Dermis blood vessel endothelial cell (primary cell): ENCODE data around the gene FAM83B. TPM values are rescaled to one million over a fixed set of nuclear protein-coding genes. Genes with fewer than 3 reads are reported as not detected.
"Not testable (repeated sequence)": the region's sequence is repeated elsewhere in the genome, so short reads cannot be mapped to it uniquely, and the experiment has no call there.

ENCODE experiments used
- DNase-seq: peaks from one replicate; pipeline ENCODE4 v3.0.0; 2010
- total RNA-seq: library from RNA; depleted of rRNA; stranded (reverse); fragments of >200 nt; gene quantifications from 2 replicates; pipeline ENCODE4 v1.2.3, GENCODE V29; 2014

FAM83B gene
- total RNA-seq, 1 donor from 2014 or later: not detected

DNA sequence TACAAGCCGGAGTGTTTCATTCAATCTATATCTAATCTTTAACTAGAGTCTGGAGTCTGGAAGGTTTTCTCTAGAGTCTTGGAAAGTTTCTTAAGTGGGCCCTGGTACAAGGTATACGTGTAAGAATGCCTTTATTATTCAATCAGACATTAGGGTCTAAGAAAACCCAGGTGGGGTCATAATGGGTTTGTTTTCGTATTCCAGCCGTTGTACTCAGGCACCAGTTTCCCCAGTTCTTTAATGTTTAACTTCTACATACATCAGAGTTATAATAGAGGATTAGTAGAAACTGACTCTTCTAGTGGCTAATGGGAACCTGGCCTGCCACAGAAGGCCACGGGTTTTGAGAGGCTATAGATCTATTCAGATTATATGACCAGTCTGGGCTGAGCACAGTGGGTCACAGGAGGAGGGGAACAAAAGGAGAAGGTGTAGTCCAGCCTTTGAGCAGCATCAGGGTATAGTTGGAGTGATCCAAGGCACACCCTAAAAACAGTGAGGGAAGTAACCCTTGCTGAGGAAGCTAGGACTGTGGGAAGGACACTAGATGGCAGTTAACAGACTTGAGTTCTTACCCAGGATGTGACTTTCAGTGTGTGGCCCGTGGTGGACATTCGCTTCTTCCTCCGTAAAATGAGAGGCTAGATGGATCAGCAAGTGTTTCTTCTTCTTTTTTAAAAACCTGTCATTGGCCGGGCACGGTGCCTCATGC, 15.5 kb downstream of the FAM83B start:
- DNase-seq: no peak

DNA sequence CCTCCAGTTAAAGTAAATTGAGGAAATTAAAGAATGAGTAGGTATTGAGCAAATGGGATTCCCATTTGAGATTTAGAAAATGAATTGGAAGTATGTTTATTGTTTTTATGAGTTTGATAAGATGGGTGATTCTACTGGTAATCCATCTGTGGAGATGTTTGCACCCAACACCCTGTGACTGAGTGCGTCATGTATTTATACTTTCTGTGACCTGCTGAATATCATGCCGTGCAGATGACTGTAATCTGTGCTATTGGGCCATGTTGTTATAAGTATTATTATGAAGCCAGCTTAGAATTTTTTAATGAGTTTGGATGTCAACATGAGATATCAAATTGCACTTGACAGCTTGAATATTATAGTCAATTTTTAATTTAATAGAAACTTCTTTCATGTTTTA, 17.7 kb downstream of the FAM83B start:
- DNase-seq: no peak

DNA sequence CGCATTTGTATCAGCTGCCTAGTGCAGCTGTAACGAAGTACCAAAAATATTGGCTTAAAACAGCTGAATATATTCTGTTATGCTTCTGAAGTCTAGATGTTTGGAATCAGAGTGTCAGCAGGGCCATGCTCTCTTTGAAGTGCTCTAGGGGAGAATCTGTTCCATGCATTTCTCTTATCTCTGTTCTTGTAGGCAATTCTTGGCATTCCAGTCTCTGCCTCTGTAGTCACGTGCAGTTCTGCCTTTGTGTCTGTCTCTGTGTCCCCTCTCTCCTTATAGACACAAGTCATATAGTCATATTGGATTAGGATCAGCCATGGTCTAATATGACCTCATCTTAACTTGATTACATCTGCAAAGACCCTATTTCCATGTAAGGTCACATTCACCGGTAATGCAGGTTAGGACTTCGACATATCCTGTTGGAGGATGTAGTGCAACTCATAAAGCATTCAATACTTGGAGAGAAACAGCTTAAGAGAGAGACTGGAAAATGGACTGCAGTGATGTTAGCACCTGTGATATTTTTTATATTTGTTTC, 18.6 kb downstream of the FAM83B start:
- no peak for DNase-seq

DNA sequence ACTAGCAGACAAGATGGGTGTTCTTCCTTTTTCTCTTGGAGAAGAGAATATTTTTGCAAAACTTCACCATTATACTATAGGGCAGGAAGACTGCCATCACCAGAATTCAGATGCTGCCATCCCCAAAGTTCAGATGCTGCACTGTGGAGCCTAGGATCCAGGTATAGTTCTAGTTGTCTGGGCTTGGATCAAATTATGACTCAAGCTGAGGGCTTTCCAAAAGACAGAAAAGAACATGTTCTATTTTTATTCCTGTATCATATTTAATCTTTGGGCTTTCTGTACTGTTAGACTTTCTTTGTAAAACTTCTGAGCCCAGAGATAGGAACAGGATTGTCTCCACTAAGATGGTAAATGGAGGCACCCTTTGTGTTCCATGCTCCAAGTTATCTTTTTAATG, 22.0 kb downstream of the FAM83B start:
- DNase-seq: no peak

DNA sequence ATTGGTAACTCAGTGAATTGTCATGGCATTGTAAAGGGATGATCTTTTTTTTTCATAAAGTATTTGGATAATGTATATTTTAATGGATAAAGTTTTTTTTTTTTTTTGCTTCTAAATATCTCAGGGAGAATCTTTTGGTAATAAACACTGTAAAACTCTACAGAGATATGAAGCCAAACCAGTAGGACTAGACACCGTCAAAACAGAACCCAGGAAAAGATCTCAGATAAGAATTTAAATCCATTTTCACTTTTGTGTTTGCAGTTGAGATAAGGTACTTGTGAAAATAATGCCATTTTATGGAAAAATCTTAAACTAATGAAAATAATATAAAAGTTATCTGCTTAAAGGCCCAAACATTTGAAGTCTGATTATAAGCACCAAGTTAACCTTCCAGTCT, 27.0 kb downstream of the FAM83B start:
- DNase-seq: no peak

DNA sequence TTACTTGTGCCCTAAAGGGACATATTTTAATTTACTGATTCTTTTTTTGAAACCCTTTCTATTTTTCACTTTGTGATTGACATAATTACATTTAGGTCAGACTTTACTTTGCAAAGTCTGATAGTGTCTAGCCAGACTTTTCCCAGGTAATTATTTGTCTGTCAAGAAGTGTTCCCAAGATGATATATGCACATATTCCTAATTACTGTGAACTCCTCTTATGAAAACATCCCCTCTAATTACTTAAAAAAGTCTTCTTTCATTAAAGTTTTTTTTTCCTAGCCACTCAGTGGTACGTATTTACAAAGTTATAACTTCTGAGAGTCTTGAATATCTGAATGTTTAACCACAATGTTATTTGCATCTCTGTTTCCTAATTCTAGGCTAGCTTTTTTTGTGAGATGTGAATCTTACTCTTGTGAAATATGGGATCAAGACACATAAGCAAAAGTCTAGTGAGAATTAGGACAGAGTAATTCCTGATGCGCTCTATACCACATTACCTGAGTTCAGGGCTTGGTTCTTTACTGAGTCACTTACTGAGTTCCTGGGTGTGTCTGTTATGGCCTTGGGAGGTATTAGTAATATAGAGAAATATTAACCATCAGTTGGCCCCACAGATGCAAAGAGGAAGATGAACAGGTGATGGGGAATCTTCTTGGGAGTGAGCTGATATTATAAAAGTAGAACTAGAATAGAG, 27.9 kb downstream of the FAM83B start:
- DNase-seq: no peak

DNA sequence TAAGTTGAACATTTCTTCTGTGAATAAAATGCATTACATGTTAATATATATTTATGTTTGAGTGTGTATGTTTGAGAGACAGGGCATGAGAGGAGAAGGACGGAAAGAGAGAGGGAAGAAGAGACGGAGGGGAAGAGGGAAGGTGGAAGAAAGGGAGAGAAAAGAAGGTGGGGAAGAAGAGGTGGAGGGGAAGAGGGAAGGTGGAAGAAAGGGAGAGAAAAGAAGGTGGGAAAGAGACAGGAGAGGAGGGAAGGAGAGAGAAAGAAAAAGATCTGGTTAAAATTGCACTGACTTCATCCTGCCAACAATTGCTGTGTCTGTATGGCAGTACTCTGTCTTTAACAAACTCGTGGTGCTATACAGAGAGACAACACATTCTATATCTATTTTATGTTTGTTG, 29.0 kb downstream of the FAM83B start:
- no peak for DNase-seq

DNA sequence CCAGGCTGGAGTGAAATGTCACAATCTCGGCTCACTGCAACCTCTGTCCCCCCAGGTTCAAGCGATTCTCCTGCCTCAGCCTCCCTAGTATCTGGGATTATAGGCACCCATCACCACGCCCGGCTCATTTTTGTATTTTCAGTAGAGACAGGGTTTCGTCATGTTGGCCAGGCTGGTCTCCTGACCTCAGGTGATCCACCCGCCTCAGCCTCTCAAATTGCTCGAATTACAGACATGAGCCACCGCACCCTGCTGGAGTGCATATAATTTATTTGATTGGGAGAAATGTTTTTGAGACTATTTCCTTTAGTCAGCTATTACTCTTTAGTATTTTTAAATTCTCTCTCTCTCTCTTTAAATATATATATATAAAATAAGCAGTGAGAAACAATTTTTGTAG, 29.8 kb downstream of the FAM83B start:
- DNase-seq: no peak

DNA sequence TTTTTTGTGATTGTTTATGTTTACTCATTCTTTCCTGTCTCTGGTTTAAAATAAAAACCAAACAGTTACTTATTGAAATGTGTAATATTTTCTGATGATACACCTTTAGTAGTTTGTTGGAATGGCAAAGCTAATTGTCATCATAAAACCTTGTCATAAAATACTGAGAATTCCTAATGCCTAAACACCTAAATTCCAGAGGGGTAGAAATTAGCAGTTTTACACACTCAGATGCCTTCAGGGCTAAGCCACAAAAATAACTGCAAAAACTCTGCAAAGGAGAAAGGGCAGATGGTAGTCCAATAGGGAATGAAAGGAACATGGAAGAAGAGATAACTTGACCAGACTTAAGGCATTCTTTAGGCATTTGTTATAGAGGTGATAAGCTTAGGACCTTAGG, 30.3 kb downstream of the FAM83B start:
- no peak for DNase-seq

DNA sequence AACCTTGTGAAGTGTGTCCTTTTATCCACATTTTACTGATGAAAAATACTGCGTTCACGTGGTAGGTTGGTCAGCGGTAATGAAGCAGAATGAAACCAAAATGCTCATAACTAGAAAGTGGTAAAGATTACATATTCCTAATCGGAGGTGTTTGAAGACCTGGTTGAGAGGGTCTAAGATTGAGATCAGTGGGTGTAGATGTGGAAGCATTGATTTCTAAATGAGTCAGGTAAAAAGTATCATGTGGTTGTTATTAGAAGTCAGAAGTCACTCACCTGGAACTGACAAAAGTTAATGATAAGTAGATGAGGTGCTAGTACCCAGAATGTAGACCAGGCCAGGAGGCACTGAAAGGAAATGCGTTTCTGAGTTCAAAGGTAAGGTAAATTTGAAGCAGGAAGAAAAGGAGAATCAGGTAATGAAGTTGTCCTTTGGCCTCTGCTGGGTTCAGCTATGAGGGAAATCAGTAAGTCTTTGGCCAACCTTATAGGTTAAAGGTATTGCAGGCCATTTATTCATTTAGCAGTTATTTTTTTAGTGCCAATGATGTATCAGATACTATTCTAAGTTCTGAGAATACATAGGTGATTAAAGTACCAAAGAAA, 31.2 kb downstream of the FAM83B start:
- no peak for DNase-seq

DNA sequence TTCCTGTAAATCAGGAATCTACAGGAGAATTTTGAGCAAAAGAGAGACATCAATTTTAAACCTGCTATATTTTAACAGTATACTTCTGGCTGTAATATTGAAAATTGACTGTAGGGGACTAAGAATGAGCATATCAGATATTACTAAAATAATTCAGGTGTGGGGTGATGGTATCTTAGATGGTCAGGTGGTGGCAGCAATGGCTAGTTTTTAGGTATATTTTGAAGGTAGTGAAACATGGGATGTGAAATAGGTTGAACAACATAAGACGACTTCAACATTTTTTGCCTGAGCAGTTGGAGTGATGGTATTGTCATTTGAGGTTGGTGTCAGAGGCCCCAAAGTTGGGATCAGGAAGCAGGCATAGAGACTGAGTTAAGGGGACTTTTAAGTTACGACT, 32.1 kb downstream of the FAM83B start:
- no peak for DNase-seq

DNA sequence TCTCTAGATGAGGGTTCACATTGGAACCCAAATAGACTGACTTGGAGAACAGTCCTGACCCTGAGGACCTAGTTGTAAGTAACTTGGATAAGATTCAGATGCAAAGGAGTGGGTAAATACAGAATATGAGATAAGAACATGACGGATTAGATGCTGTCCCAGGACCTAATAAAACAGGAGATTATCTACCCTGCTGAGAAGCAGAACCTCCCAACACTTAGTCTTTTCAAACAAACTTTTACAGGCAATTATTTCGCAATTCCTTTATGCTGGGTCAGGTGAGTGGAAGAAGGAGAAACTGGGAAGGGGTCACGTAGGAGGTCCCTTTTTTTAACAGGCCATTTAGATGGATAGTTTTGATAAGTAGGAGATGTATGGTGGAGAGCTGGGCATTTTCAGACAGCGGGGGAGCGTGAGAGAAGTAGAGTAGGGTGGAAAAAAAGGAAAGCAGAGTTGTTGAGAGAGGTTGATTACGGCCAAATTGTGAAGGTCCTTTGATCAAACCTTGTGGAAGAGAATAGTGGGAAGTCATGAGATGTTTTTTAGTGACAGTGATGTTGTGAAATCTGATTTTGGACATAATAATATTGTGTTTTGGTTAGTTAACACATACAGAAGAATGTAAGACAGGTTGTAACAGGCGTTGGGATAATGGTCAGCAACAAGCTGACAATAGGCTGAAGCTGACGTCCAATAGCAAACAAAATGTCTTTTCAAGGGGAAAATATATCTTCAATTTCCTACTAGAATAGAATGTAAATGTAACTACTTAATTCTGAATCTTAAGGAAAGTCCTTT, 32.8 kb downstream of the FAM83B start:
- DNase-seq: no peak

DNA sequence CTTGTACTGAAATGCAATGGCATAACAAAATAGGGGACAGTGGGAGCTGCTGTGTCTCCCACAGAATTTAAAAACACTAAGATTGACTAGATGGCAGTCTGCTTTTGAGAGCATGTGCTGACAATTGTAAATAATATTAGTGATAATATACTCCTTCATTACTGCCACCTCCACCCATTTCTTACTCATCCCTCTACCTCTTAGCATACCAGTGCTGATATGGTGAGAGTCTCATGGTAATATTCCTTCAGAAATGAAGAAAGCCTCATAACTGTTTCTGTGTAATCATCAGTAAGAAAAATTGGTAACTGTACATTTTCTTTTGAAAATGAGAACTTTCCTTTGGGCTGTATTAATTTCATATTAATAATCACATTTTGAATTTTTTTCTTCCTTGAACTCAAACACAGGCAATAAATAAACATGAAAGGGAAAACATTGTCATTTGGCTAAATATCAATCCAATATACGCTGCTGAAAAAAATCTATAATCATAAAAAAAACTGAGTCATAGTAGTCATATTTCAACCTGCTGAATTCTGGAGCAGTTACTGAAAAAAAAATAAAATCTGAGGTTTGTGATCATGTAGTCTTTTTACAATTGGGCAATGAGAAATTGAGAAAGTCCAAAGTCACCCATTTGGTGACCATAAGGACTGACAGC, 34.6 kb downstream of the FAM83B start:
- DNase-seq: no peak

DNA sequence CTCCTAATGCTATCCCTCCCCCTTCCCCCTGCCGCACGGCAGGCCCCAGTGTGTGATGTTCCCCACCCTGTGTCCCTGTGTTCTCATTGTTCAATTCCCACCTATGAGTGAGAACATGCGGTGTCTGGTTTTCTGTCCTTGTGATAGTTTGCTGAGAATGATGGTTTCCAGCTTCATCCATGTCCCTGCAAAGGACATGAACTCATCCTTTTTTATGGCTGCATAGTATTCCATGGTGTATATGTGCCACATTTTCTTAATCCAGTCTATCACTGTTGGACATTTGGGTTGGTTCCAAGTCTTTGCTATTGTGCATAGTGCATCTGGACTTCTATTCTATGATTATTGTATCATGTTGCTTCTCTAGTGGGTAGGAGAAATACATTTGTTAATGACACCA, 35.3 kb downstream of the FAM83B start:
- DNase-seq: not testable (repeated sequence)

DNA sequence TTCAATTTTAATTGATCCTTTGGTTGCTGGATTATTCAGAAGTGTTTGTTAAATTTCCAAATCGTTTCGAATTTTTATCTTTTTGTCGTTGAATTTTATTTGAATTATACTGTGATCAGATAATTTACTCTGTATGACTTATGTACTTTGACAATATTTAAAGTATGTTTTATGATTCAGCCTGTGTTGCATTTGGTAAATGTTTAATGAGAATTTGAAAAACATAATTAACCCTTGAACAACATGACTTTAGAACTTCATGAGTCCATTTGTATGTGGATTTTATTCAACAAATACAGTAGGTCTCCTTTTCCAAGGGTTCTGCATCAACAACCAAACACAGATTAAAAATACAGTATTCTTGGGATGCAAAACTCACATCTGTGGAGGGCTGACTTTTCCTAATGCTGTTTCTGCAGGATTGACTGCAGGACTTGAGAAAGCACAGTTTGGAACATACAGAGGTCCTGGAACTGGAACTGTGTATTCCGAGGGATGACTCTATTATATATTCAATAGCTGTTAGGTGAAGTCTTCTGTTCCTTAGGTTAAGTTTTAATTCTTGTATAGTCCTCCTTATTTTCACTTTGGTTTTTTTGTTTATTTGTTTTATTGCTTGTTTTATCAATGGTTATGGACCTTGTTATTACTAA, 40.5 kb downstream of the FAM83B start:
- DNase-seq: no peak

DNA sequence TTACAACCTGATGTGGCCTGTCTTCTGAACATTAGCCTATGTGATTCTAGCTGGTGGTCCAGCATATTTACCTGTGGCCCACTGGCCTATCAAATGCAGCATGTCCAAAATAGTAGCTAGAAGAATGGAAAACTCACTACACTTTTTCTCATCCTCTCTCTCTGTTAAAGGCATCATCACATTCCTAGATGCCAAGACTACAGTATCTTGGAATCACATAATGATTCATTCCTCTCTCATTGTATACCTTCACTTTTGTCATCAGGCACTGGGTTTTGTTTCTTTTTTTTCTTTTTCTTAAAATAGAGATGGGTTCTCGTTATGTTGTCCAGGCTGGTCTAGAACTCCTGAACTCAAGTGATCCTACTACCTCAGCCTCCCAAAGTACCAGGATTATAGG, 45.0 kb downstream of the FAM83B start:
- DNase-seq: no peak

DNA sequence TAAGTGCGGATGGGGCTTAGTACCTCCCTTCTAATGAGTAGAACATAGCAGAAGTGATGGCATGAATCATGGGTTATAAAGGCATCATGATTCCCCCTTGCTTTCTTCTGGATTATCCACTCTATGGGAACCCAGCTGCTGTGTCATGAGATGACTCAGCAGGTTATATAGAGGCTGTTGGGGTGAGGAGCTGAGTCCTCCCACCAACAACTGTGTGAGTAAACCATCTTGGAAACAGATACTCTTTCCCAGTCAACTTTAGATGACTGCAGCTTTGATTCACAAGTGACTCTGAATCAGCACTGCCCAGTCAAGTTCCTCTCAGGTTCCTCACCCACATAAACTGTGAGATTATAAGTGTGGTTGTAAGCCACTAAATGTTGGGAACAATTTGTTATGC, 46.3 kb downstream of the FAM83B start:
- no peak for DNase-seq

DNA sequence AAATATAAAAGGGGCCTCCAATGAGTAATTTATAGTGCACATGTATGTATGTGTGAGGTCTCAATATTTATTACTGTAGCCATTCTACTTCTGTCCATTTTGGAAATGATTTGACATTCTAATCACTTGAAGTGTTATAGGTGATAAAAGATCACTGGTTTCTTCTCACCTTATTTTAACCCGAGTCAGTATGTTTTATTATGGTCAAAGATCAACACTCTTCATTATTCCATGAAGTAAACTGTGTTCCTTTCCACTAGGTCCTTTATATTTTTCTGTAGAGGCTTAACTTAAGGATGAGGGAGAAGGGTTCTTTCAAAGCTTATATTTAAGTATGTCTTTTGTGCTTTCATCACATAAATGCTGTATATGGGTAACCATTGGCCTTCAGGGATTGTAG, 47.2 kb downstream of the FAM83B start:
- no peak for DNase-seq

DNA sequence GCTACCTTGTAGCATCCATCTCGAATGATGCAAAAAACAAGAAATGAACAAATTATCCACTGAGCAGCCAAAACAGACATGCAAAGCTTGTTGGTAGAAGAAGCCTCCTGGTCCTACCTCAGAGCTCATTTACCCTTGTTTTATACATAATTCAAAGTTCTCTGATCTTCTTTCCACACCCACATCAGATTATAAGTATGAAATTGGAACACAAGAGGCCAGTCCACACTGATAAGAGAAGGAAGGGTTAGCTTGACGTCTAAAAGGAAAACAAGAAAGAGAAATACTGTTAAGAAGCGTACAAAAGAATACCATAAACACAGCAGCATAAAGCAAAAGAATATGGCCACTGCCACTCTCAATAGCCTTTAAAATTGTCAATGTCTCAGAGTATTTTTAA, 49.7 kb downstream of the FAM83B start:
- DNase-seq: no peak

DNA sequence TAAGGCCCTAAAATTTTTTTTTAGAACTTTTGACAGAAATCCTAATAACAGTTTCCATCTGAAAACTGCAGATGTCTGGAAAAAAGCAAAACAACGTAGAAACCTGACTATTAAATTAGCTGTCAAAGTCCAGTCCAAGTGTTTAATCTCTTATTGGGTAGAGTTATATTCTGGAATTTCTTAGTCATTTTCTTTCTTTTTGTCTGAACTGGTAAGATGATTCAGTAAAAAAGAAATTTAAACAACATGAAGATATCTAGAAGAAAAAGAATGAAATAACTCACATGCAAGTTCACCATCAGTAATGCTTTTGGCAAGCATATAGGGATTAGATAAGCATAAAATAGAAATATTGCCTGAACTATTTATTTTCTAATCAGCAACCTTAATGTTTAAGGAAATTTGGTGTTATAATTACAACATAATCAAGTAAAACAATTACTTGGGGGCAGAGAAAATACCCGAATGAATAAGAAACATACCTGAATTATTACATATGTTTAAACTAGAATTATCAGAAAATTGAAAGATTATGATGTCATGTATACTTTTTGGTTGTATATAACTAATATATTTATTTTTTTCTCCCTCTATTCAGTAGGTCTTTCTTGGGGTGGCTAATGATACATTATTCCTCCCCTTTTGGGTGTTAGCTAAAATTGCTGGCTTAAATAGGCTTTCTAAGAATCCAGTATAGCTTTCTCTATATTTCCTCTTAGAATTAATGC, 51.1 kb downstream of the FAM83B start:
- DNase-seq: no peak

DNA sequence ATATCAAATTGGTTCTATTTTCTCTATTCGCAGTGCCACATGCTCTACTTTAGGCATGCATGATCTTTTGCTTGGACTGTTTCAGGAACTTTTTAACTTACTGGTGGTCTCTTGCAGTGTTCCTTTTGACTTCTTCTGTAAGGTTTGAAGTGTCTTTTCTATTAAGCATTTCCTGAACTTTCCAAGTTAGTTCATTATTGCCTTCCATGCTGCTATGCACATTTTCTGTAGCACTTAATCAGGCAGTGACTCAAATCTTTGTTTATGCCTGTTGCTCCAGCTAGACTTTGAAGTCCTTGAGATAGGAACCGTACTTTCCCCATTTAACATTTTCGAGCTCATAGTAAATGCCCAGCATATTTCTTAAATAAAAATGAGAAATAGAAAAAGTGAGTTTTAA, 52.2 kb downstream of the FAM83B start:
- no peak for DNase-seq
